Stimulated activated CD4-positive, alpha-beta T cell treated with anti-CD3 and anti-CD28 coated beads, Interleukin-4, amount 100 ng/mL, for 4 hours (primary cell): ENCODE measurements around the gene GLIS2.

ENCODE experiments used
- DNase-seq, 2 experiments: peaks; one replicate each; pipeline ENCODE4 v3.0.0-alpha.2; 2020

Gene GLIS2

GRCh38 chr16:4298761-4299522, 16.9 kb upstream of the GLIS2 start:
- DNase-seq: no peak

- no peak for DNase-seq
These were observed 14.7 kb upstream of the GLIS2 start for GRCh38 chr16:4301177-4301576.

- DNase-seq: no peak
These were observed 13.9 kb upstream of the GLIS2 start for GRCh38 chr16:4301968-4302367.

GRCh38 chr16:4303973-4304372, 11.9 kb upstream of the GLIS2 start:
- DNase-seq: no peak

- DNase-seq: peak in 1 of 2 experiments; percentile 42
These were observed 9.2 kb upstream of the GLIS2 start for GRCh38 chr16:4306470-4307214.

GRCh38 chr16:4307215-4308037, 8.4 kb upstream of the GLIS2 start:
- peak; percentile 95 to 97 for DNase-seq

GRCh38 chr16:4309102-4309832, 6.6 kb upstream of the GLIS2 start:
- no peak for DNase-seq

GRCh38 chr16:4309833-4310266, 6.0 kb upstream of the GLIS2 start:
- peak; percentile 49 to 53 for DNase-seq

GRCh38 chr16:4313563-4314531, 2.0 kb upstream of the GLIS2 start:
- no peak for DNase-seq

GRCh38 chr16:4314532-4315185, 1.2 kb upstream of the GLIS2 start:
- peak in 1 of 2 experiments; percentile 19 for DNase-seq

GRCh38 chr16:4316108-4316863, 419 bp downstream of the GLIS2 start:
- DNase-seq: no peak

- DNase-seq: no peak
These were observed 1.1 kb downstream of the GLIS2 start for GRCh38 chr16:4316864-4317531.

GRCh38 chr16:4317532-4318450, 1.9 kb downstream of the GLIS2 start:
- no peak for DNase-seq

GRCh38 chr16:4318451-4318910, 2.6 kb downstream of the GLIS2 start:
- DNase-seq: no peak

- no peak for DNase-seq
These were observed 3.1 kb downstream of the GLIS2 start for GRCh38 chr16:4318967-4319366.

- DNase-seq: peak; percentile 42 to 45
These were observed 3.9 kb downstream of the GLIS2 start for GRCh38 chr16:4319454-4320421.

- no peak for DNase-seq
These were observed 4.8 kb downstream of the GLIS2 start for GRCh38 chr16:4320571-4321137.
